GM18498 (cell line): ENCODE measurements around the gene MRPL28.
A peak's percentile ranks its signal among the peaks of the same experiment; 100 is the strongest.
"Not testable (repeated sequence)": the region's sequence is repeated elsewhere in the genome, so short reads cannot be mapped to it uniquely, and the experiment has no call there.

Experiments used
- ATAC-seq: cut with Tn5 transposase; IDR thresholded peaks from one replicate; pipeline ENCODE4 v1.9.1; 2021; ENCODE audit warnings: mild to moderate bottlenecking, moderate library complexity; ENCODE audit not compliant: unreplicated experiment

Gene MRPL28

GRCh38 chr16:391885-392335 lies 21.6 kb upstream of the MRPL28 start:
- ATAC-seq, result peak; percentile 48

GRCh38 chr16:389352-389751 lies 19.0 kb upstream of the MRPL28 start:
- no peak for ATAC-seq

- not testable (repeated sequence) for ATAC-seq
Measured at GRCh38 chr16:387761-388666, 17.7 kb upstream of the MRPL28 start.

GRCh38 chr16:386641-387156 lies 16.4 kb upstream of the MRPL28 start:
- ATAC-seq, result no peak

GRCh38 chr16:383326-384051 lies 13.2 kb upstream of the MRPL28 start:
- ATAC-seq, result no peak

GRCh38 chr16:381789-382717 lies 11.7 kb upstream of the MRPL28 start, which contains the start of gene PGAP6:
TSS of gene PGAP6 (minus strand) at chr16:381978. CDS start at chr16:381821, 157 bp downstream.
- ATAC-seq, result peak; percentile 59

- ATAC-seq, result peak; percentile 45
Measured at GRCh38 chr16:381012-381788, 10.9 kb upstream of the MRPL28 start.

GRCh38 chr16:380762-381011 lies 10.3 kb upstream of the MRPL28 start:
- no peak for ATAC-seq

- no peak for ATAC-seq
Measured at GRCh38 chr16:379961-380761, 9.8 kb upstream of the MRPL28 start.

- no peak for ATAC-seq
Measured at GRCh38 chr16:379183-379960, 9.0 kb upstream of the MRPL28 start.

GRCh38 chr16:378821-379182 lies 8.5 kb upstream of the MRPL28 start:
- ATAC-seq, result no peak

GRCh38 chr16:378113-378820 lies 7.9 kb upstream of the MRPL28 start:
- ATAC-seq, result not testable (repeated sequence)

GRCh38 chr16:377419-377951 lies 7.1 kb upstream of the MRPL28 start:
- ATAC-seq, result no peak

- ATAC-seq, result no peak
Measured at GRCh38 chr16:376817-377418, 6.6 kb upstream of the MRPL28 start.

- ATAC-seq, result no peak
Measured at GRCh38 chr16:375927-376816, 5.8 kb upstream of the MRPL28 start.

GRCh38 chr16:375212-375611 lies 4.9 kb upstream of the MRPL28 start:
- no peak for ATAC-seq
